ENCODE measurements around the gene TEX35.
"Not testable (repeated sequence)": the region's sequence is repeated elsewhere in the genome, so short reads cannot be mapped to it uniquely, and the experiment has no call there.

Gene TEX35

GRCh38 chr1:178542554-178543289 is 29.8 kb downstream of the TEX35 start:
- peak; percentile 89 to 96 for DNase-seq

GRCh38 chr1:178543290-178543607 is 30.3 kb downstream of the TEX35 start:
- DNase-seq, result no peak

- no peak for DNase-seq
These were observed 31.6 kb downstream of the TEX35 start for GRCh38 chr1:178544531-178544930.

GRCh38 chr1:178548108-178548507 is 35.2 kb downstream of the TEX35 start:
- no peak for DNase-seq

GRCh38 chr1:178551307-178551706 is 38.4 kb downstream of the TEX35 start:
- no peak for DNase-seq

- DNase-seq, result no peak
These were observed 39.0 kb downstream of the TEX35 start for GRCh38 chr1:178551940-178552339.

GRCh38 chr1:178552856-178553255 is 39.9 kb downstream of the TEX35 start:
- no peak for DNase-seq

- not testable (repeated sequence) for DNase-seq
These were observed 41.4 kb downstream of the TEX35 start for GRCh38 chr1:178554351-178554750.

- DNase-seq, result not testable (repeated sequence)
These were observed 42.7 kb downstream of the TEX35 start for GRCh38 chr1:178555613-178556012.

GRCh38 chr1:178558816-178559215 is 45.9 kb downstream of the TEX35 start:
- DNase-seq, result not testable (repeated sequence)

GRCh38 chr1:178560871-178561376 is 48.0 kb downstream of the TEX35 start:
- no peak for DNase-seq

GRCh38 chr1:178563099-178563820 is 50.4 kb downstream of the TEX35 start:
- no peak for DNase-seq

GRCh38 chr1:178564086-178564782 is 51.3 kb downstream of the TEX35 start:
- no peak for DNase-seq

GRCh38 chr1:178564783-178565180 is 51.9 kb downstream of the TEX35 start:
- no peak for DNase-seq

GRCh38 chr1:178565586-178565985 is 52.7 kb downstream of the TEX35 start:
- no peak for DNase-seq

- peak; percentile 42 to 85 for DNase-seq
These were observed 53.3 kb downstream of the TEX35 start for GRCh38 chr1:178566187-178566586.

GRCh38 chr1:178571807-178572206 is 58.9 kb downstream of the TEX35 start:
- DNase-seq, result no peak

All from inflammatory macrophage (primary cell).